ENCODE data around the gene NPHP4.

Gene NPHP4

DNA sequence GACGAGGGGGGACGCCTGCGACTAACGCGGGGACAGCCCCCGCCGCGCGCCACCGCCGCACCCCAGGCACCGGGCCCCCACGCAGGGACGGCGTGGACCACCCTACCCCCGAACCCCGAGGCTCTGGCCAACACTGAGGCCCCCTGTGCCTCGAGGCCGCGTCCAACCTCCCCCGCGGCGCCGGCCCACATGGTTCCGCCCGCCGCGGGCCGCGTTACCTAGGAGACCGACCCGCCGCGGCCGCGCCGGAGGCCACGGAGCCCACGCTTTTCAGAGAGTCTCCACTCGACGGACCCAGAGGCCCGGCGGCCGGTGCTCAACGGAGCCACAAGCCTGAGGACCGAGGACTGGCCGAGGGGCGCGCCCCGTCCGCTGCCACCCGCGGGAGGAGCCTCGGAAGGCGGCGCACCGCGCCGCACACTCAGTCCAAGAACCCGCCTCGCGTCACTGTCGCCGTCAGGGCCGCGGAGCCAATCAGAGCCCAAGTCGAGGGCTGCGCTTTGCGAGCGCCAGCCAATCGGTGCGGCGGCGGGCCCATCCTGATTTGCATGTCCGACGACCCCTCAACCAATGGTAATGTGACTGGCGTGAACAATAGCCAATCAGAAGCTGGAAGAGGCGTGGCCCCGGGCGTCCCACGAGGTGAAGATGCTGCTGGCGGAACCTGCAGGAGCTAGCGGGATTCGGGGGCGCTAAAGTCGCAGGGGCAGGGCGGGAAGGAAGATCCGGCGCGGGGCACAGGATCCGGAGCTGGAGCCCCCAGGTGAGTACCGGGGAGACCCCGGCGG is at the start of gene NPHP4:
Gene NPHP4, minus strand, starts transcription at position 400 of the 788 bp plus-strand sequence. CDS start 6,136 bp downstream, outside the sequence.
- peaks cover 21% of the 10 kb centered on the region; the same call in 1 of the 2 replicates for H3K4me1 ChIP-seq (ENCODE audit: low read length)
- H3K9ac ChIP-seq (ENCODE audit: low read length) = peak within 1 kb of the TSS; percentile 95
- peak within 1 kb of the TSS; percentile 84 for H3K27ac ChIP-seq (ENCODE audit: low read length)
- peaks cover 14% of the 10 kb centered on the region; the same call in 1 of the 2 replicates for H3F3A ChIP-seq (ENCODE audit: insufficient read depth, low read length)
- H3K9me2 ChIP-seq (replicated peaks; ENCODE audit: insufficient read depth, low read length) = no peaks in the 10 kb centered on the region
- no peaks in the 10 kb centered on the region for H3K36me3 ChIP-seq (replicated peaks; ENCODE audit: insufficient read depth, low read length)
- TF ChIP-seq EZH2 (optimal IDR thresholded peaks at IDR 0.05; ENCODE audit: low read depth, low read length) = no peak
- no peak for TF ChIP-seq EZH2phosphoT487 (IDR thresholded peaks at IDR 0.05; ENCODE audit: low read length)
- TF ChIP-seq CTCF (IDR thresholded peaks at IDR 0.05; ENCODE audit: low read length) = no peak
- H3K9me3 ChIP-seq (replicated peaks; ENCODE audit: insufficient read depth, low read length) = no peaks in the 10 kb centered on the region
- H3K79me2 ChIP-seq (ENCODE audit: low read length) = peaks cover 68% of the 10 kb centered on the region
- peak within 1 kb of the TSS; percentile 91 for H2AFZ ChIP-seq (ENCODE audit: low read length)
- peak within 1 kb of the TSS; percentile 99 for H3K4me2 ChIP-seq (ENCODE audit: low read depth, low read length)
- no peaks in the 10 kb centered on the region for H3K27me3 ChIP-seq (replicated peaks; ENCODE audit: insufficient read depth, low read length)
- peak; percentile 100 for DNase-seq
- peaks cover under 1% of the 10 kb centered on the region; the same call in 1 of the 2 replicates for H4K20me1 ChIP-seq (ENCODE audit: insufficient read depth, low read length)
- H3K4me3 ChIP-seq (ENCODE audit: low read length) = peak within 1 kb of the TSS; percentile 99

GRCh38 chr1:6041432-6042062 is 49.3 kb upstream of the NPHP4 start:
- no peak overlapping the region for H3K4me2 ChIP-seq (ENCODE audit: low read depth, low read length)
- DNase-seq = no peak

DNA sequence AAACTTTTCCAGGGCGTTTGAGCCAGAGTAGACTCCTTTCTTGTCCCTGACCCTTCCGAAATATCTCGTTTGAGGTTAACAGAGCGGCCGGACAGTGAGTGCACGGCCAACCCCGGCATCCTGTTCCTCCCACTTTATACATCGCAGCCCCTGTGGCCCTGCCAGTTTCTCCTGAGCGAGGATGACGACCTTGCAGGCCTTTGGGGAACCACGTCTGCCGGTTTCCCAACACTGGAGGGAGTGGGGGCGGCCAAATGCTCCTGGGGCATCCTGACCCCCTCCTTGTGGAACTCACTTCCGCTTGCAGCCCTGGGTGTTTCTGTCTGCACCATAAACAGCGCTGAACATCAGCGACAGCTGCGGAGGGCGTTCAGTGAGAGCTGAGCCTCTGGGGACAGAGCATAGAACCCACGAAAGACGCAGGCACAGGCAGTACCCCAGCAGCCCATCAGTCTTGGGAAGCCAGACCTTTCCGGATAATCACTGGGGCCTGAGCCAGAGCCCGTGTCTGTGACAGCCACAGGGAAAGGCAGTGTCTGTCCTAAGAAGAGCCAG is 48.7 kb upstream of the NPHP4 start:
- H3K9me2 ChIP-seq (replicated peaks; ENCODE audit: insufficient read depth, low read length) = no peaks in the 10 kb centered on the region
- H3K4me1 ChIP-seq (ENCODE audit: low read length) = no peaks in the 10 kb centered on the region
- TF ChIP-seq CTCF (IDR thresholded peaks at IDR 0.05; ENCODE audit: low read length) = no peak
- no peak for TF ChIP-seq EZH2 (optimal IDR thresholded peaks at IDR 0.05; ENCODE audit: low read depth, low read length)
- no peak for TF ChIP-seq EZH2phosphoT487 (IDR thresholded peaks at IDR 0.05; ENCODE audit: low read length)
- no peak overlapping the region for H3K27ac ChIP-seq (ENCODE audit: low read length)
- no peak overlapping the region for H3K4me2 ChIP-seq (ENCODE audit: low read depth, low read length)
- H2AFZ ChIP-seq (ENCODE audit: low read length) = no peak overlapping the region
- H4K20me1 ChIP-seq (ENCODE audit: insufficient read depth, low read length) = no peaks in the 10 kb centered on the region; the same call in 1 of the 2 replicates
- no peak for DNase-seq
- no peaks in the 10 kb centered on the region for H3K27me3 ChIP-seq (replicated peaks; ENCODE audit: insufficient read depth, low read length)
- no peak overlapping the region for H3K4me3 ChIP-seq (ENCODE audit: low read length)
- no peak overlapping the region for H3K9ac ChIP-seq (ENCODE audit: low read length)
- no peaks in the 10 kb centered on the region for H3F3A ChIP-seq (ENCODE audit: insufficient read depth, low read length)
- no peaks in the 10 kb centered on the region for H3K36me3 ChIP-seq (replicated peaks; ENCODE audit: insufficient read depth, low read length)
- peaks cover 34% of the 10 kb centered on the region for H3K79me2 ChIP-seq (ENCODE audit: low read length)
- no peaks in the 10 kb centered on the region for H3K9me3 ChIP-seq (replicated peaks; ENCODE audit: insufficient read depth, low read length)

More at GRCh38 chr1:6041432-6042062, 49.3 kb upstream of the NPHP4 start:
- Histone ChIP-seq H3K9ac (ENCODE audit: low read length) (no peak overlapping the region), H3K4me1 (ENCODE audit: low read length) (no peaks in the 10 kb centered on the region), H3K4me3 (ENCODE audit: low read length) (no peak overlapping the region), H3K9me3 (replicated peaks; ENCODE audit: insufficient read depth, low read length) (no peaks in the 10 kb centered on the region), H3K9me2 (replicated peaks; ENCODE audit: insufficient read depth, low read length) (no peaks in the 10 kb centered on the region), H3K79me2 (ENCODE audit: low read length) (peaks cover 30% of the 10 kb centered on the region), H2AFZ (ENCODE audit: low read length) (no peak overlapping the region), H4K20me1 (ENCODE audit: insufficient read depth, low read length) (no peaks in the 10 kb centered on the region; the same call in 1 of the 2 replicates), H3F3A (ENCODE audit: insufficient read depth, low read length) (no peaks in the 10 kb centered on the region), H3K36me3 (replicated peaks; ENCODE audit: insufficient read depth, low read length) (no peaks in the 10 kb centered on the region), H3K27me3 (replicated peaks; ENCODE audit: insufficient read depth, low read length) (no peaks in the 10 kb centered on the region), H3K27ac (ENCODE audit: low read length) (no peak overlapping the region)
- TF ChIP-seq CTCF (IDR thresholded peaks at IDR 0.05; ENCODE audit: low read length) (peak; percentile 41), EZH2phosphoT487 (IDR thresholded peaks at IDR 0.05; ENCODE audit: low read length) (no peak), EZH2 (optimal IDR thresholded peaks at IDR 0.05; ENCODE audit: low read depth, low read length) (no peak)

All from MM.1S (cell line).